GM19455 (cell line): Measurements from ENCODE around the gene DAPK1.

Experiments used
- ATAC-seq: cut with Tn5 transposase; IDR thresholded peaks from one replicate; pipeline ENCODE4 v1.9.1; 2021; ENCODE audit not compliant: unreplicated experiment

Gene DAPK1

GRCh38 chr9:87609002-87609401 is 111.3 kb downstream of the DAPK1 start:
- ATAC-seq = no peak

DNA sequence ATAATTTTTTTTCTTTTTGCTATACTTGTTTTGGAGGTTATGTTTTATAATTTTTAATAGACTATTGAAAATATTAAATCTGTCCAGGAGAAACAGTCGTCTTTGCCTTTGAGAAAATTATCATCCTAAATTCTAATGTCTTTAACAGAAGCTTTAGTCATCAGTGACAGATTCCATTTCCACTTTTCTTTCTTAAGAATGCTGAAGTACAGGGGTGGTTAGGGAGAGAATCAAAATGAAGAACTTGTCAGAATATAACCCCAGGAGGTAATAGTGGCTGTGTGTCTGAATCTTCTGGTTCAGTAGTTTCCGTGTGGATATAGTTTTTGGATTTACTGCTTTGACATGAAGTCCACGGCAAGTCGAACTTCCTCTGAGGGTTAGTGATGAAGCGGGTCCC is 111.8 kb downstream of the DAPK1 start:
- ATAC-seq = no peak

GRCh38 chr9:87610200-87611155 is 112.8 kb downstream of the DAPK1 start:
- no peak for ATAC-seq

DNA sequence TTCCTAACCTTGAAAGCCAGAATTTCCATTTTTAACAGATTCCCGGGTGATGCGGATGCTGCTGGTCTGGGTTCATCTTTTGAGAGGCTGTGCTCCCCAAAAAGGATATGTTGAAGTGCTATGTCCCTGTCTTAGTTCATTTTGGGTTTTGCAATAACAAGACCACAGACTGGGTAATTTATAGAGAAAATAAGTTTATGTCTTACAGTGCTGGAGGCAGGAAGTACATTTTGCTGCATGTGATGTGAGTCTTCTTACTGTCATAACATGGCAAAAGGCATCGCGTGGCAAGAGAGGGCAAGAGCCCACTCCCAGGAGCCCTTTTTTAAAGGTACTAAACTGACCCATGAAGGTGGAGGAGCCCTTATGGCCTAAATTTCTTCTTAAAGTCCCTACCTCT is 114.1 kb downstream of the DAPK1 start:
- no peak for ATAC-seq

DNA sequence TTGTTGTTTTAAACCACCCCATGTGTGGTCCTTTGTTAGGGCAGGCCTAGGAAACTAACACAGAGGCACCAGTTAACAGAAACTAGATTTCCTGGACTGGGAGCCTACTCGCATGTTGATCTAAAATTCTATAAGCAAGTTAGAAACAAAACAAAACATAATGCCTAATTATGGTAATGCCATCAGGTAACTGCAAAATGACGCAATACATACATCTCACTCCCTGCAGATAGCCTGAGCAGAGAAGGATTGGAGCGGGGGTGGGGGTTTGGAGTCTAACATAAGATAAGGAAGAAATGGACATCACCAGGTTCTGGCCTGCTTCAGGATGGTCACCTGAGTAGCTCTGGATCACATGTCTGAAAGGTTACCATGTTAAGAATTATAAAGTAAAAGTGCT is 114.9 kb downstream of the DAPK1 start:
- no peak for ATAC-seq

DNA sequence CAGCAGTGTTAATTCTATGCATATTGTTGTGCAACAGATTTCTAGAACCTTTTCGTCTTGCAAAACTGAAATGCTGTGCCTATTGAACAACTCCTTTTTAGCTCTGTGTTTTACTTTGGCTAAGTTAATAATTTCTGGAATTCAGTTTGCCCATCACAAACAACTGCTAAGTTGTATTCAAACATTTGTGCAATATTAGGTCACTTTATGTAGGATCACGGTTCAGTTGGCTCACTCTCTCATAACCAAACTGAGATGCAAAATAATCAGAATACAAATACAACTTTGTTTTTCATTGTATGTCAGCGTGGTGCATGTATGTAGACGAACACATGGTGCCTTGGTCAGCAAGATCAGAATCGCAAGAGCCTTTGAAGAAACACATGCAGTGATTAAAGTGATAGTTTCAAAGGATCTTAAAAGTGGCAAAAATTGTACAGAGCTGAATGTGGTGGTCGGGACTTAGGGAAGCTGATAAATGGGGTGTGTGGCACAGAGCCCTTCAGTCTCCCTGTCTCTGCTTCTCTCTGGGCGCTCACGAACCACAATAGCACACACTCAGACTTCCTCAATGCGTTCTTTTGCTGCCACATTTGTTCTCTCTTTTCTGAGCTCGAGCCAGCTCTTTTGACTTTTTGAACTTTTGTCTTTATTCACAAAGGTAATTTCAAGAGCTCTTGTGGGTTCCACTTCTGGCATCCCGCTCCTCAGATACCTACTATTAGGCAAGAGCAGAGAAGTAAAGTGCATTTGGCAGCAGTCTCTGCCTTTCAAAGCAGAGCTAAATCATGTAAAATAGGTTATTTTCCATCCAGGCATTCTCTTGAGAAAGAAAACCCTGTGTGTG is 115.8 kb downstream of the DAPK1 start:
- ATAC-seq = no peak

- ATAC-seq = no peak
Observed at GRCh38 chr9:87614397-87614796, 116.7 kb downstream of the DAPK1 start.

DNA sequence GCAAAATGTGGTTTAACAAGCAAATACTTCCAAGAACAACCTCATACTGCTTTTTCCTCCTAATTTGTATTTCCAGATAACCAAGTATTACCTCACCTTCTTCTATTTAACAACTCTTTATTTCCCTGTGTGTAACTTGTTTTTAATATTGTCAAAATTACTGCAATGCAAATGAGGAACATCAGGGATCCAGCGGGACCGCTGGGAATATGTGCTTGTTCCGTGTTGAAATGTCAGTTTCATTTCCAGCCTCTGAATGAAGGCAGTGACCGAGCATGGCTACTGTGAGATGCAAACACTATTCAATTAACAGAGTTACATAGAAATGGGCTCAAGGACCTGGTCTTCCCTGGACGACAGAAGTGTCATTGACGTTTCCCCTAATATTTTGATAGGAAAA is 117.5 kb downstream of the DAPK1 start:
- ATAC-seq = no peak

DNA sequence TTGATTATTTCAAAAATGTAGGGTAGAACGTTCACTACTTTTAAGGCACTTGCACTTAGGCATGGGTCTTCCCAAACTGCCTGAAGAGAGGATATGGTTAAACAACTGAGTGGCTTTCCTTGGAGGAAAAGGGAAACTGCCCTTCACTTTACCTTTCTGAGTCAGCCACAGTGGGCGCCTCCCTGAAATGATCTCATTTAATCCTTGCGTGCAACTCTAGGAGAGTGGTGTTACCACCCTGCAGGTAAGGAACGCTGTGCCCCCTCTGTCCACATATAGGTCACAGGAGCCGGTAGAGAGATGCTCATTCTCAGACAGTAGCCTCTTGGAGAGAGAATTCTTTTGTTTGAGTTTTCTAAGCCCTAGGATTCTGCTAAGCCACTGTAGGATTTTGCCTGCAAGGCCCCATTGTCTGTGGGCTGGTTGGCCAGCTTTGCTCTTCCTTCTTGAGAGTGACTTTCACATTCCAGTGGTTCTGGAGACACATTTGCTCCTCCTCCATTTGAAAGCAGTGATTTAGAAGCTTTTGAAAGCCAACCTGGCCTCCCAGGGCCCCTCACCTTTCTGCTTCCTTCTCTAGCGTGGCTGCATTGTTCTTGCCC is 118.0 kb downstream of the DAPK1 start:
- no peak for ATAC-seq

GRCh38 chr9:87618226-87618625 is 120.6 kb downstream of the DAPK1 start:
- no peak for ATAC-seq

DNA sequence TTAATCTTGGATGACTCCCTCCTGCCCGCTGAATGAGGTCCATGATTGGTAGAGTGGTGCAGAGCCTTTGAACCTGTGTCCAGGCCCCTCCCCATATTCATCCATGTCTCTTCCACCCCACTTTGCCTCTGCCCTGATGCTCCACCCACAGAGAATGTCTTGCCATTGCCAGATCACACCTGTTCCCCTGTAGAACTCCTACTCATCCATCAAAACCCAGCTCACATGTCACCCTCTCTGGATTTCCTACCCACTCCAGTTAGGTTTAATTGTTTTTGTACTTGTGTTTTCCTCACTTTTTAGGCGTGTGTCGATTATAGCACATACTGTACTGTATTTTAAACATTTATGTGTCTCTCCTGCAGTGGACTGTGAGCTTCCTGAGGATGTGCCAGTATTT is 121.3 kb downstream of the DAPK1 start:
- no peak for ATAC-seq

- no peak for ATAC-seq
Observed at GRCh38 chr9:87619346-87619745, 121.7 kb downstream of the DAPK1 start.

DNA sequence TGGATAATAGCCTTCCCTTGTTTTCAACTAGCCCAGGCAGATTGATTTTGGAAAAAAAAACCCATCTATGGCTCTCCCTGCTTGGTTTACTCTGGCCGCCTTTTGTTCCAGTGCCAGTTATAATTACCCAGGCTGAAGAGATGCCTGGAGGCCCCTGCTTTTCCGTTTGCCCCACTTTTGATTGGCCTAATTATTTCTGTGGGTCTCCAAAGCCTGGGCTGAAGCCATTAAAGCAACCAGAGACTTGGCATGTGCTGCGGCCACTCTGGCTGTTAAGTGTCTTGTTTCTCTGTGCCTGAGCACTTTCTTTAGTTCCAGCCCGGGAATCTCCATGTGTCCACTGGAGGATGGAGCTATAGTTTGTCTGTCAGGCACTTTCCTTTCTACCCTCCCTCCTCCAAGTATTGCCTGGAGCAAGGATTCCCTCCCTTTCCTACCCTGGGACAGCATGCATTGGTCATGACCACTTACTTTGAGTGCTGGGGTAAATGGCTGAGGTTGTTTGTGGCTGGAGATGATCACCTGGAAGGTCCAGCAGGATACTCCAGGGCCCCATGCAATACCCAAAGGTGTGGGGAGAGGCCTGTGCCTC is 123.2 kb downstream of the DAPK1 start:
- ATAC-seq = no peak

DNA sequence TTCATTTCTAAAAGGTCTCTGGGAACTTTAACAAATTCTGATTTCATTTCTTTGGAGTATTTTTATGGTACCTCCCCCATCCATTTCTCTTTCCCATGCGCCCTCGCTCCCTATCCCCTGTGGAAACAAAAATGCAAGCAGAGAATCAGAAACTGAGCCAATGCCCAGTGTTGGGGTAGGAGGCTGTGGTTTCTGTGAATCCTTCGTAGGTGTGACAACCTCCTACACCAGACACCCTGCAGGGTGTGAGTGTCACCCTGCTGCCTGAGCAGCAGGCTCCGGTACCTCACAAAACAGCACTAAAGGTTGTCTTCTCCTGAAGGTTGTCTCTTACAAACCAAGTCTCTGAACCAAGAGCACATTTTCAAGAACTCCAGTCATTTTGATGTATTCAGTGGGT is 124.4 kb downstream of the DAPK1 start:
- no peak for ATAC-seq

GRCh38 chr9:87622923-87623322 is 125.3 kb downstream of the DAPK1 start:
- ATAC-seq = no peak

GRCh38 chr9:87628346-87628745 is 130.7 kb downstream of the DAPK1 start:
- no peak for ATAC-seq

GRCh38 chr9:87629104-87629503 is 131.4 kb downstream of the DAPK1 start:
- no peak for ATAC-seq

DNA sequence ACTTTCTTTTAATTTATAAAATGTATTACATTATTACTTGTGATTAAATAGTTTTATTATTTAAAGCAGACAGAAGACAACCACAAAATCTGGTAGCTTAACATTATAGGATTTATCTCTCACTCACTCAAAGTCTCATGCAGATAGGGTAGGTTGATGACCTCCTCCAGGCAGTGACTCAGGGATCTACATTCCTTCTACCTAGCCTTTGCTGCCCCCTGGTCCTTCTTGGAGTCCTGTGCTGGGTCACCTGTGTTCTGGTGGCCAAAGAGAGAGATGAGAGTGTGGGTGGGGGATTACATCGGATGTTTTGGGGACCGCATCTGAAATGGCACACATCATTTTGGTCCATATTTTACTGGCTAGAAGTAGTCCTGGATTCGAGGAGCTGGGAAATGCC is 132.6 kb downstream of the DAPK1 start:
- ATAC-seq = no peak

- ATAC-seq = no peak
Observed at GRCh38 chr9:87630846-87631245, 133.2 kb downstream of the DAPK1 start.

- no peak for ATAC-seq
Observed at GRCh38 chr9:87635656-87636501, 138.2 kb downstream of the DAPK1 start.
